Uterus (tissue), 2 donors: Measurements from ENCODE around the gene RBM27.

Source experiments
- POLR2A ChIP-seq, 2 donors: fragments of 450-650 bp; IDR thresholded peaks; one replicate each; pipeline ENCODE4 v1.6.1; 2016; ENCODE audit warnings: antibody characterized with exemption in 2 of 2, mild to moderate bottlenecking in 1 of 2, moderate library complexity in 1 of 2
- TF ChIP-seq, protein P1 (sequence below), 4 experiments: fragments of 200-600 bp in 2 of 4; fragments of 450-650 bp in 2 of 4; sonication (generic) in 2 of 4; IDR thresholded peaks; one replicate each; pipeline ENCODE4 v1.5.1; 2016 to 2019; ENCODE audit warnings: antibody characterized with exemption in 4 of 4, mild to moderate bottlenecking in 2 of 4, moderate library complexity in 1 of 4

GRCh38 chr5:146188358-146188757 is 15.0 kb upstream of the RBM27 start:
- no peak for TF ChIP-seq POLR2A (IDR thresholded peaks at IDR 0.05)
- TF ChIP-seq, protein P1, sequence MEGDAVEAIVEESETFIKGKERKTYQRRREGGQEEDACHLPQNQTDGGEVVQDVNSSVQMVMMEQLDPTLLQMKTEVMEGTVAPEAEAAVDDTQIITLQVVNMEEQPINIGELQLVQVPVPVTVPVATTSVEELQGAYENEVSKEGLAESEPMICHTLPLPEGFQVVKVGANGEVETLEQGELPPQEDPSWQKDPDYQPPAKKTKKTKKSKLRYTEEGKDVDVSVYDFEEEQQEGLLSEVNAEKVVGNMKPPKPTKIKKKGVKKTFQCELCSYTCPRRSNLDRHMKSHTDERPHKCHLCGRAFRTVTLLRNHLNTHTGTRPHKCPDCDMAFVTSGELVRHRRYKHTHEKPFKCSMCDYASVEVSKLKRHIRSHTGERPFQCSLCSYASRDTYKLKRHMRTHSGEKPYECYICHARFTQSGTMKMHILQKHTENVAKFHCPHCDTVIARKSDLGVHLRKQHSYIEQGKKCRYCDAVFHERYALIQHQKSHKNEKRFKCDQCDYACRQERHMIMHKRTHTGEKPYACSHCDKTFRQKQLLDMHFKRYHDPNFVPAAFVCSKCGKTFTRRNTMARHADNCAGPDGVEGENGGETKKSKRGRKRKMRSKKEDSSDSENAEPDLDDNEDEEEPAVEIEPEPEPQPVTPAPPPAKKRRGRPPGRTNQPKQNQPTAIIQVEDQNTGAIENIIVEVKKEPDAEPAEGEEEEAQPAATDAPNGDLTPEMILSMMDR (IDR thresholded peaks at IDR 0.05) = no peak
